OCI-LY3 (cell line): ENCODE data around the gene LZTS2.

Source experiments
- CTCF ChIP-seq: fragments of 200-600, 300-600 bp; sonication (generic); IDR thresholded peaks from 2 replicates; pipeline ENCODE4 v1.5.1; 2014; ENCODE audit warnings: antibody characterized with exemption, low read length, low read depth
- EZH2phosphoT487 ChIP-seq: fragments of 200-600 bp; shearing (Covaris generic); IDR thresholded peaks from 2 replicates; pipeline ENCODE4 v1.6.1; 2018; ENCODE audit warnings: antibody characterized with exemption, mixed run types, low read depth

DNA sequence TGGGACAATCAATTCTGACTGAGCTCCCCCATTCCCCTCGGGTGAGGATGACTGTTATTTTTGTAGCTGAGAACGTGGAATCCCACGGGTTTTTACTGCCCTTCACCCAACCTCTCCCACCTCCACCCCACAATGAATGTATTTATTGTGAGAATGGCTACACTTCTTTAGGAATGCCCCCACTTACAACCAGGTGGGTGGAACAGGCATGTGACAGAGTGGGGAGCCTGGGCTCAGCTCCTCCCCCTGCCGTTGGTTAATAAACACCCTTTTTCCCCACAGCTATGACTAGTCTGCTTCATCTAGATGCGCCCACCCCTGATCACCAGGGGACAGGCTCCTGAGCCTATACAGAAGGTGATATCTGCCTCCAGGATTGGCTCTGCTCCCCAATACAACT, 14.3 kb upstream of the LZTS2 start:
- TF ChIP-seq CTCF (no peak), EZH2phosphoT487 (no peak)
